Duodenal mucosa (tissue), 2 donors: ENCODE measurements around the gene RANBP9.

ENCODE experiments used
- H3K27ac ChIP-seq: one replicate; pipeline ENCODE4 v1.7.0; 2013; ENCODE audit warnings: low read depth, low read length
- H3K27me3 ChIP-seq, 2 donors: one replicate each; pipeline ENCODE4 v1.7.0; 2013; ENCODE audit warnings: low read length in 2 of 2, control low read depth in 1 of 2; ENCODE audit not compliant: insufficient read depth in 2 of 2, control insufficient read depth in 1 of 2
- H3K36me3 ChIP-seq, 2 donors: one replicate each; pipeline ENCODE4 v1.7.0; 2013; ENCODE audit warnings: low read length in 2 of 2, control low read depth in 1 of 2; ENCODE audit not compliant: insufficient read depth in 2 of 2, control insufficient read depth in 1 of 2
- H3K4me1 ChIP-seq, 2 donors: one replicate each; pipeline ENCODE4 v1.7.0; 2013; ENCODE audit warnings: low read length in 2 of 2, control low read depth in 1 of 2; ENCODE audit not compliant: insufficient read depth in 2 of 2, control insufficient read depth in 1 of 2
- H3K4me3 ChIP-seq, 2 donors: one replicate each; pipeline ENCODE4 v1.7.0; 2013; ENCODE audit warnings: low read length in 2 of 2, low read depth in 1 of 2
- H3K9ac ChIP-seq, 2 donors: one replicate each; pipeline ENCODE4 v1.7.0; 2013; ENCODE audit warnings: low read length in 2 of 2, low read depth in 1 of 2
- H3K9me3 ChIP-seq, 2 donors: one replicate each; pipeline ENCODE4 v1.7.0; 2013; ENCODE audit warnings: low read length in 2 of 2, control low read depth in 1 of 2; ENCODE audit not compliant: control insufficient read depth in 1 of 2

Gene RANBP9

GRCh38 chr6:13695252-13695651, 16.4 kb downstream of the RANBP9 start:
- Histone ChIP-seq H3K4me1 (peaks cover 4 to 9% of the 10 kb centered on the region in 2 donors), H3K27ac (no peak overlapping the region)

GRCh38 chr6:13694562-13694961, 17.1 kb downstream of the RANBP9 start:
- no peaks in the 10 kb centered on the region for H3K27me3 ChIP-seq
- H3K9me3 ChIP-seq: no peaks in the 10 kb centered on the region
- H3K27ac ChIP-seq: no peak overlapping the region
- peaks cover 4 to 9% of the 10 kb centered on the region in 2 donors for H3K4me1 ChIP-seq
- peaks cover 4 to 5% of the 10 kb centered on the region in 2 donors for H3K36me3 ChIP-seq
- H3K4me3 ChIP-seq: no peak overlapping the region
- H3K9ac ChIP-seq: no peak overlapping the region

More at GRCh38 chr6:13695252-13695651, 16.4 kb downstream of the RANBP9 start:
- H3K9me3 ChIP-seq: no peaks in the 10 kb centered on the region
- no peak overlapping the region for H3K9ac ChIP-seq
- H3K4me3 ChIP-seq: no peak overlapping the region
- H3K27me3 ChIP-seq: no peaks in the 10 kb centered on the region
- peaks cover 4 to 5% of the 10 kb centered on the region in 2 donors for H3K36me3 ChIP-seq

DNA sequence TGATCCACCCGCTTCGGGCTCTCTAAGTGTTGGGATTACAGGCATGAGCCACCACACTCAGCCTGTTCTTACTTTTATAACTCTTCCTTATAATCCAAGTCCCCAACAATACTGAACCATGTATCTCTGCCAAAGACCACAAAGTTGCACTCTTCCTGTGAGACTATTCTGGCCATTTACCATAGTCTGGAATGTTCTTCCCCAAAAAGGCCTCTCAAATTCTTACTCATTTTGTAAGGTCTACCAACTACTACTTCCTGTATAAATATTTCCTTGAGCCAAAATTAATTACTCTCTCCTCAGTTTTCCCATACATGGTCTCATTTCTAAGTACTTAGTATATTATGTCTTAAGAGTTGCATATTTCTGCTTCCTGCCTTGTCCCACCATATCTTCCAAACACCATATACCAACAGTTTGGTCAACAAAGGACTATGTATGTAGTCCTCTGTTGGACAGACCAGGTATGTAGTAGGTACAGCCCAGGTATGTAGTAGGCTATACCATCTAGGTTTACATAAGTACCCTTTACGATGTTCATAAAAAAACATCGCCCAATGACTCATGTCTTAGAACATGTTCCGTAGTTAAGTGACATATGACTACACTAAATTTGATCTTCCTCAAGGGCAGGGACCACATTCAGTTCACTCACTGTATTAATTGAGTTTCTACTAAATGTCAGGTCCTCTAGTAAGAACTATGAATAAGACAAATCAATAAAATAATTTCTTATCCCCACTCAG, 22.0 kb downstream of the RANBP9 start:
- Histone ChIP-seq H3K27me3 (no peaks in the 10 kb centered on the region), H3K9ac (no peak overlapping the region), H3K36me3 (peaks cover 7 to 16% of the 10 kb centered on the region in 2 donors), H3K4me1 (peaks cover 4 to 8% of the 10 kb centered on the region in 2 donors), H3K27ac (no peak overlapping the region), H3K4me3 (no peak overlapping the region), H3K9me3 (no peaks in the 10 kb centered on the region)

DNA sequence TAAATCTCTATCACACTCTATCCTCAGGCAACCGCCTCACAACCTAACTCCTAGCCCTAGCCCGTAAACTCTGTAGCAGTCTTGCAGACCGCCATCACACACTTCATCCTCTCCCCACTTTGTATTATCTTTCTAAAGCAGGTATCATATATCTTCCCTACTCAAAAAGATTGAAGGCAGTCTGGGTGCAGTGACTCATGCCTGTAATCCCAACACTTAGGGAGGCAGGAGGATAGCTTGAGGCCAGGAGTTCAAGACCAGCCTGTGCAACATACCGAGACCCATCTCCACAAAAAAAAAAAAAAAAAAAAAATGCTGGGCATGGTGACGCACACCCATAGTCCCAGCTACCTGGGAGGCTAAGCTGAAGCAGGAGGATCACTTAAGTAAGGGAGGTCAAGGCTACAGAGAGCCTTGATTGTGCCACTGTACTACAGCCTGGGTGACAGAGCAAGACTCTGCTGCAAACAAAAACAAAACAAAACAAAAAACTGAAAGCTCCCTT, 22.9 kb downstream of the RANBP9 start:
- no peak overlapping the region for H3K27ac ChIP-seq
- peaks cover 5 to 16% of the 10 kb centered on the region in 2 donors for H3K36me3 ChIP-seq
- H3K4me1 ChIP-seq: peaks cover 0 to 4% of the 10 kb centered on the region in 2 donors
- H3K27me3 ChIP-seq: no peaks in the 10 kb centered on the region
- H3K9ac ChIP-seq: no peak overlapping the region
- H3K4me3 ChIP-seq: no peak overlapping the region
- no peaks in the 10 kb centered on the region for H3K9me3 ChIP-seq

GRCh38 chr6:13687917-13688351, 23.7 kb downstream of the RANBP9 start:
- H3K4me3 ChIP-seq: no peak overlapping the region
- no peaks in the 10 kb centered on the region for H3K27me3 ChIP-seq
- peaks cover 0 to 4% of the 10 kb centered on the region in 2 donors for H3K4me1 ChIP-seq
- peaks cover 5 to 16% of the 10 kb centered on the region in 2 donors for H3K36me3 ChIP-seq
- H3K27ac ChIP-seq: no peak overlapping the region
- no peak overlapping the region for H3K9ac ChIP-seq
- no peaks in the 10 kb centered on the region for H3K9me3 ChIP-seq

DNA sequence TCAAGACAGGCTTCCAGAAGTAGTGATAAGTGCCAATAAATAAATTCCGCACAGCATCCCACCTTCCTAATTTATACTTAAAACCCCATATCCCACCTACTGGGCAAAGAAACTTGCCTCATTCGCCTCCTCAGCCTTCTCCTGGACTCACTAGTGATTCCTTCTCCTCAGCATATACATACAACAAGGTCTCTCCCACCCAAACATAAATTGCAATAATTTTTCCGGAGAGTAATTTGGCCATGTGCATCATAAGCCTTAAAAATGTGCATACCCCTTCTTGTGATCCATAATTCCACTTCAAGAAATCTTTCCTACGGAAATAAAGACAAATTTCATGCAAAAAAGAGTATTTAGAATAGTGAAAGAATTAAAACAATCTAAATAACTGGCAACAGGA, 26.8 kb downstream of the RANBP9 start:
- Histone ChIP-seq H3K36me3 (peaks cover 5 to 11% of the 10 kb centered on the region in 2 donors), H3K9ac (no peak overlapping the region), H3K27me3 (no peaks in the 10 kb centered on the region), H3K27ac (no peak overlapping the region), H3K4me1 (peaks cover 0 to 4% of the 10 kb centered on the region in 2 donors), H3K9me3 (no peaks in the 10 kb centered on the region), H3K4me3 (no peak overlapping the region)

- H3K27ac ChIP-seq: no peak overlapping the region
- peaks cover 0 to 7% of the 10 kb centered on the region in 2 donors for H3K4me1 ChIP-seq
- no peaks in the 10 kb centered on the region for H3K9me3 ChIP-seq
- H3K27me3 ChIP-seq: no peaks in the 10 kb centered on the region
- no peak overlapping the region for H3K9ac ChIP-seq
- H3K36me3 ChIP-seq: peaks cover under 1 to 5% of the 10 kb centered on the region in 2 donors
- no peak overlapping the region for H3K4me3 ChIP-seq
Observed at GRCh38 chr6:13683038-13683437, 28.6 kb downstream of the RANBP9 start.

DNA sequence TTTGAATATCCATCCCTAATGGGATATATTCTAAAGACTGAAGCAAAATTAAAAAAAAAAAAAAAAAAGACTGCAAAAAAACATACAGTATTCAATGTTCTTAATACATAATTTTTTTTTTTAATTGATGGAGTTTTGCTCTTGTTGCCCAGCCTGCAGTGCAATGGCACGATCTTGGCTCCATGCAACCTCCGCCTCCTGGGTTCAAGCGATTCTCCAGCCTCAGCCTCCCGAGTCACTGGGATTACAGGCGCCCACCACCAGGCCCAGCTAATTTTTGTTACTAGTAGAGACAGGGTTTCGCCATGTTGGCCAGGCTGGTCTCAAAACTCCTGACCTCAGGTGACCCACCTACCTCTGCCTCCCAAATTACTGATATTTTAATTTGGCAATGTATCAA, 29.3 kb downstream of the RANBP9 start:
- no peak overlapping the region for H3K9ac ChIP-seq
- no peaks in the 10 kb centered on the region for H3K27me3 ChIP-seq
- no peaks in the 10 kb centered on the region for H3K9me3 ChIP-seq
- peaks cover 0 to 5% of the 10 kb centered on the region in 2 donors for H3K36me3 ChIP-seq
- peaks cover 0 to 3% of the 10 kb centered on the region in 2 donors for H3K4me1 ChIP-seq
- H3K4me3 ChIP-seq: no peak overlapping the region
- H3K27ac ChIP-seq: no peak overlapping the region

DNA sequence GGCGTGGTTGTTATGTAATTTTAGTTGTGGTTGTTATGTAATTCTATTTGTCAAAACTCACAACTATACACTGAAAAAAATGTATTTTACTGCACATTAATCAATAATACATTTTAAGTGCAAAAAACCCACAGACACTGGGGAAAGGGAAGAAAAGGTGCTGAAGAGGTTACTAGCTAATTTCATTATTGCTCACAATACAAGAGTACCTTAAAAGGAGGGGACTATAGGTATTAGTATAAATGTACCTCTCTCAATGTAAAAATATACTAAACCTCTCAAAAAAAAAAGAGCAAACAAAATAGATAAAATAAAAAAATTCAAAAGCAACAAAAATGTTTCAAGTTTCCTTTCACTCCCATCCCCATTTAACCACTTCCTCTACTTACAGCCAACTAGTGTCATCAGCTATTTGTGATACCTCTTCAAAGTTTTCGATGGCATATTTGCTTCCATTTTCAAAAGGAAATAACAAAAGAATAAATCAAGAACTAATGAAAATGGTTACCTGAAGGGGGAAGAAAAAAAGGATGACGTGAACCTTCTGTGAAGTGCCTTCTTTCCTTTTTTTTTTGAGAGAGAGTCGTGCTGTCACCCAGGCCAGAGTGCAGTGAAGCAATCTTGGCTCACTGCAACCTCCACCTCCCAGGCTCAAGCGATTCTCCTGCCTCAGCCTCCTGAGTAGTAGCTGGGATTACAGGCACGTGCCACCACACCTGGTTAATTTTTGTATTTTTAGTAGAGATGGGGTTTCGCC, 30.2 kb downstream of the RANBP9 start:
- no peak overlapping the region for H3K9ac ChIP-seq
- H3K27ac ChIP-seq: no peak overlapping the region
- peaks cover 6% of the 10 kb centered on the region in 2 donors for H3K9me3 ChIP-seq
- H3K4me3 ChIP-seq: no peak overlapping the region
- peaks cover 0 to 3% of the 10 kb centered on the region in 2 donors for H3K4me1 ChIP-seq
- peaks cover 0 to 5% of the 10 kb centered on the region in 2 donors for H3K36me3 ChIP-seq
- H3K27me3 ChIP-seq: no peaks in the 10 kb centered on the region

- no peaks in the 10 kb centered on the region for H3K27me3 ChIP-seq
- peaks cover 0 to 5% of the 10 kb centered on the region in 2 donors for H3K36me3 ChIP-seq
- H3K9ac ChIP-seq: no peak overlapping the region
- H3K9me3 ChIP-seq: peaks cover 6% of the 10 kb centered on the region in 2 donors
- peaks cover 0 to 3% of the 10 kb centered on the region in 2 donors for H3K4me1 ChIP-seq
- no peak overlapping the region for H3K4me3 ChIP-seq
- H3K27ac ChIP-seq: no peak overlapping the region
Observed at GRCh38 chr6:13680448-13680968, 31.1 kb downstream of the RANBP9 start.
